Activated effector memory CD4-positive, alpha-beta T cell treated with Interleukin-2 at 50 U/mL for 16 hours (primary cell): ENCODE measurements around the gene TTLL11.
A peak's percentile ranks its signal among the peaks of the same experiment; 100 is the strongest.

ENCODE experiments used
- DNase-seq: peaks from one replicate; pipeline ENCODE4 v3.0.0-alpha.2; 2020

The TTLL11 gene

DNA sequence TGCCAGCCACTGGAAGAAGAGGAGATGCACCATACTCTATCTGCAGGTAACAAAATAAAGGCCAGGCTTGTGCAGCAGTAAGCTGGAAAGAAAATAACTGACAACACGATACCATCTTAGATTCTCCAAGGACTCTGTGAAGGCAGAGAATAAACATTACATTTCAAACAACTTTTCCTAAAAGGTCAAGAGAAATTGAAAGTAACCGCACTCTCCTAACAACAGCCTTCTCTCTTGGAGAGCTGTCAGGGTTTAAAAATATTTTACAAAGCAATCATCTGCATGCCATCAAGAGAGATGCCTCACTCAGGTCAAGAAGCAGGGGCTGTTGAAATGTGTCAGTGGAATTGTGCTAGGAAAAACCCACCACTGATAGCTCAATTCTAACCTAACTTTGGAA is 13.5 kb upstream of the TTLL11 start:
- no peak for DNase-seq

DNA sequence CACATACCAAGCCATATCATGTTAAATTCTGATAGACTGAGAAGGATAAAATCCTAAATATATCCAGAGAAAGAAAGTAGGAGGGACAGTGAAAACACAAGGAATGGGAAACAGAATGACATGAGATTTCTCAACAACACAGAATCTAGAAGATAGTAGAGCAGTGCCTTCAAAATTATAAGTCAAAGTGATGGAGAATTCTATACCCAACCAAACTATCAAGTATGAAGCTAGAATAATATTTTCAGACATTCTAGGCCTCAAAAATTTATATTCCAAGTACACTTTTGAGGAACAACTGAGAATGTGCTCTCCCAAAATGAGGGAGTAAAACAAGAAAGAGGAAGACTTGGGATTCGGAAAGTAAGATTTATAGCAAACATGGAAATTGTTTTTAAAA is 10.9 kb upstream of the TTLL11 start:
- DNase-seq: no peak

DNA sequence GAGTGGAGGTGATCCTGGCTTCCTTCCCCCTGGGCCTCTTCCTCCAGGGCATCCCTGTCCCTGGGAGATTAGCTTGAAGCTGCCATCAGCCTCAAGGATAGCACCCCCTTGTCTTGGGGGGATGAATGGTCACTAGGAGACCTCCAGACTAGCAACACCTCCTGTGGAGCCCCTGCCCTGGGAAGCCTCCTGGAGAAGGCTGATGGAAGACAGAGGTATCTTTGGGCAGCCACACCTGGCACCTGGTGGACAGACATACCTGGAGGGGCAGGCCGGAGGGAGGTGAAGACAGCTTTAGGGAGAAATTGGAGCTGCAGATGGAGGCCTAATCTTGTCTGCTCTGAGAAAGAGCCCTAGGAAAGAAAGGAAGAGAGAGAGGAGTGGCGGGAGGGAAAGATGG is 9.0 kb upstream of the TTLL11 start:
- no peak for DNase-seq

DNA sequence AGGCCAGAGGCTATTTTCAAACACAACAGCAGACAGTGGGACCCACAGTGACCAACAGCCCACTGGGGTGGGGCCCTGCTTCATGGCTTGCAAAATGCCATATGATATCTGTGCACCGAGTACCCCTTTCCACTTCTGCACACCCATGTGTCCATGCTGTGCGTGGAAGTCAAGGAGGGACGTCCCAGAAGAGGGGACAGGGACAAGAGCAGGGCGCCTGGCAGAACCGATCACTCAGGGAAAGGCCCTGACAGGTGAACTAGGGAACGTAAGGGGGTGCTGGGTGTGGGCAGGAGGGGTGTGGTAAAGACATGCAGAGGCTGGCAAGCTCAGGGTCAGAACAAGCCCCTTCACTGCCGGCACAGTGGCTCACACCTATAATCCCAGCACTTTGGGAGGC is 7.6 kb upstream of the TTLL11 start:
- no peak for DNase-seq

DNA sequence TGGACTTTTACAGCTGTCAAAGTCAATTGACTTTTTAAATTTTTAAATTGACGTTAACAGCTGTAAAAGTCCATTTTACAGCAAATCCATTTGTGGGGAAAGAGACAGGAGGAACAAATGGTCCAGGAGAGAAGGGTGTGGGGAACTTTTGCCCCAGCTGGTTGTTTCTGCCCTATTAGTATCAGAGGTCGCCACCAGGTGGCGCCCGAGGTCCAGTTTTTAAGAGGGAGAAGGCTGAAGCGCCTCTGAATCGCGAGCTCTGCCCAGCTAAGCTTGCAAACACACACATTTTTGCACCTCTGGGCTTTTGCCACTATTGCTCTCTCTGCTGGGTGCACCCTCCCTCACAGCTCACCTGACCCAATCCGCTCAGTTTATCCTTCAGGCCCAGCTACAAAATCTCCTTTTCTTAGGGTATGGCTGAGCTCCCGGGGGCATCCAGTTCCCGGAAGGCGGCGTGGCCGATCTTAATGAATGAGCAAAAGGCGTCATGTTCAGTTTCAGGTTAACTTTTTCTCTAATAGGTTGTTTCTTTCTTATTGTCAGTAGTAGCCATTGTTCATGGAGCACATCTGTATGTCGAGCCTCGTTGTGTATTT is 6.3 kb upstream of the TTLL11 start:
- DNase-seq: peak; percentile 61

DNA sequence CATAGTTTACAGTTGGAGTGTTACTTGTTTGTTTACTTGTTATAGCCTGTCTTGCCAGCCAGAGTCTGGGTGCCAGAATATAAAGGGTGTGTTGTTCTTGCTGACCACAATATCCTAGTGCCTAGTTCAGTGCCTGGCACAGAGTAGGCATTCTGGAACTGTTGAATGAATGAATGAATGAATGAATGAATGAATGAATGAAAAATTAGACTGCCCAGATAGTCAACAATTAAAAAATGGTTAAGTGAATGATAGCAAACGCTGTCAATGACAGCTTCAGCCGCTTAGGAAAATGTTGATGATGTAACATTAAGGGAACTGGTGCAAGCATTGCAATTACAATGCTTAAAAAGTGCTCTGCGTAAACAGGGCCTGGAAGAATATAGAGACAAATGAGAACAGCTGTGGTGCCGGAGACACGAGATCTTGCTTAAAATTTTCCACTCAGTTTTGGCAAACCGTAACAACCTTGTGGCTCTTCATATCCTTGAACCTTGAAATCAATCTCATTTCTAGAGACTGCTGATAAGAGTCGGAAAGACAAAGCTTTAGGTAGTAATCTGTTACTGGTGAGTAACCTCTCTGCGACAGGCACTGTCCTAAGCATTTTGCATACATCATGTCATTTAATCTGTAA is 4.7 kb upstream of the TTLL11 start:
- DNase-seq: no peak

DNA sequence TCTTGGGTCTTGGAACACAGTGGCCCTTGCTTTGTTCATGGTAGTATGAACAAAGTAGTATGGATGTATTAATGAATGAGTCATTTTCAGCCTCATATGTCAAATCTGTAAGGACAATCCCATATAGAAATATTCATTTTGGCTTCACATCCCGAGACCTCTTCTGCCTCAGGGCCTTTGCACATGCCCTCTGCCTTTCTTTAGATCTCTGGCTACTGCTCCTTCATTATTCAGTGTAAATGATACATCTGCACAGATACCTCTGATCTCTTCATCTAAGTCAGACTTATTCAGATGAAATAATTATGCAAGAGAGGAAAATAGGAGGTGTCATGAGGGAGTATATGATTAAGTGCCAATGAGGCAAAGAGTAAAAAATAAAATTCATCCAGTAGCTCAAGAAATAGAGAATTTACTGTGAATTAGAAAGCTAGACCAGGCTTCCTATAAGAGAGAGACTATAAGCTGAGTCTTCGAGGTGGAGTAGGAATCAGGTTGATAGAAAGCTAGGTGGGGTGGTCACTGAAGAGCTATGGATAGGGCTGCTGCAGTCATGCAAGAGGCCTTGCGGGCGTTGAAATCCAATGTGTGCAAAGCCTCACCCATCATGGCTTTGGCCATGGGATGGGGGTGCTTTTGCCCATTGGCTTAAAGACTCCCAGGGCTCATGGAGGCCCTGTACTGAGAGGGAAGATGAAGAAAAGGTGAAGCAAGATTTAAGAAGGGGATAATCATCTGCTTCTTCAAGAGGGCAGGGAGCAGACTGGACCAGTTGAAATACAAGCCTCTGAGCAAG is 3.7 kb upstream of the TTLL11 start:
- DNase-seq: no peak

DNA sequence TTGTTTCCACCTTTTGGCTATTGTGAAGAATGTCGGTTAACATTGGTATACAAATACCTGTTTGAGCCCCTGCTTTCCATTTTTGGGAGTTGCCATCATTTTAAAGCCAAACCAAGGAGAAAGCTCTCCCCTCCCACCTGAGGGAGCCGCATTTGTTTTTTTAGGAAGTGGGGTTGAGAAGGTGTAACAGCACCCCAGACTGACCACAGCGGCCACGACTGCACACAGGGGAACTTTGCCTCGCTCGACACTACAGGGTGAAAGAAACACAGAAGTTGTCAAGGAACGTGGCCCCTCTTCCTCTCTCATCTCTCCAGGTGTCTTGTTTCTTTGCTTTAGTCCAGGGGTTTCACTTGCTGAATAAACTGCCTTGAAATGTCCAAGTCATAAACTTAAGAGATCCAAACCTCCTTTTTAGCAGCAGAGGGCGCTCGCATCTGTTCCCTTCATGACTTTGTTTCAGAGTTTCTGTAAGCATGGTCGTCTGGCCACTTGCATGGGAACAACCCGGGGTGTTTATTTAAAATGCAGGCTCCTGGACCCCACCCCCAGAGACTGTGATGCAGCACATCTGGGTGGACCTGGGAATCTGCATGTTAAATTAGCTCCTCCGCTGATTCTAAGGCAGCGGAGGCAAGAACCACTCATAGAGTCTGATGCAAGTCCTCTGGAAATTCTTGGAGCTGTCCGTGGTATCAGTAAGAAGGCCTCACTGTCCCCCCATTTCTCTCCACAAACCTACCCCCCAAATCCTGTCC is 2.1 kb upstream of the TTLL11 start:
- DNase-seq: peak; percentile 23

DNA sequence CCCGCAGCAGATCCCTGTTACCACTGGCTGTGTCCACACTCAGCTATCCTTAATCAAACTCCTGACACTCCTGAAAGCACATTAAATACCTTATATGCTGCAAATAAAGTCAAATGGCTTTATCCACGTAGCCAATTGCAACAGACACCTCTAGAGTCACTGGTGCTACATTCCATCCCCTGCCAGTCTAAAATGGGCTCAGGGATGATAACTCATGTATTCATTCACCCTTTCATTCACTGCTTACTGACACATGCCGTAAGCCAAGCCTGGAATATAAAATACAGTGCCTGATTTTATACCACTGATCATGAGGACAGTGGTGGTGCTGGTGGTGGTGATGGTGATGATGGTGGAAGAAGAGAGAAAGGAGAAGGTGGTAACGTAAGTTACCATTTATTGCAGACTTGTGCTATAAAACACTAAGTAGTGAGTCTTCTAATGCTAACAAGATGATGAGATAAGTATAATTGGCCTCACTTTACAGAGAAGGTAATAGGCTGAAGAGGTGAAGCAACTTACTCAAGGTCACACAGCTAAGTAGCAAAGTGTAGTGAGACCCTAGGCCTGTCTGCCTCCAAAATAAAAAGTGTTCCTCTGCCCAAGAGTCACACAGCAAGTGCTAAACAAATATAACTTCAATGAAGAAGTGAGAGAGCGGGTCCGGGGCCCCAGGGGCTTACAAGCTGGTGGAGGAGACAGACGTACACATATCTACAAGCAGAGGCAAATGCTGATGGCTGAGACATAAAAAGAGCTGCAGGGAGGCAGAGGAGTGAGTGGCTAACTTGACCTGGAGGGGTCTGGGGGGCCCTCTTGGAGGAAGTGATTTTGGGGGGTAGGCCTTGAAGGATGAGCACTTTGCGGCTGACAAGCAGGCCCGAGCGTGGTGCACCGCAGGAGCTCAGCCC is 1.2 kb downstream of the TTLL11 start:
- no peak for DNase-seq

DNA sequence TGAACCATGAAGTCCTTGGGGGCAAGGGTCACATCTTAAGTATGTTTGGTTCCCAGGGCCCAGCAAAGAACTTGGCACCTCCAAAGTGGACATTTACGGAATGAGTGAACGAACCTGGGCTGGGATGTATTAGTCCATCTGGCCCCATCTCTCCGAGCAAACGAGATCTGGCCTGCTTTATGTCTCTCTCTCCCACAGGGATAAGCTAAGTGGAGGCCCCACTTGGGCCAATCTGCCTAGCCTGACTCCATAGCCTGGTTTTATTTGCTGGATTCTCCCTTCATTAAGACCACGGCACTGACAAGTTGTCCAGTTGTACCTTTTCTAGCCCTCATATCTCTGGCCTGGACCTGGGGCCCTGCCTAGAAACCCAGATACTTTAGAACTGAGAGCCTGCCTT is 2.1 kb downstream of the TTLL11 start:
- no peak for DNase-seq

DNA sequence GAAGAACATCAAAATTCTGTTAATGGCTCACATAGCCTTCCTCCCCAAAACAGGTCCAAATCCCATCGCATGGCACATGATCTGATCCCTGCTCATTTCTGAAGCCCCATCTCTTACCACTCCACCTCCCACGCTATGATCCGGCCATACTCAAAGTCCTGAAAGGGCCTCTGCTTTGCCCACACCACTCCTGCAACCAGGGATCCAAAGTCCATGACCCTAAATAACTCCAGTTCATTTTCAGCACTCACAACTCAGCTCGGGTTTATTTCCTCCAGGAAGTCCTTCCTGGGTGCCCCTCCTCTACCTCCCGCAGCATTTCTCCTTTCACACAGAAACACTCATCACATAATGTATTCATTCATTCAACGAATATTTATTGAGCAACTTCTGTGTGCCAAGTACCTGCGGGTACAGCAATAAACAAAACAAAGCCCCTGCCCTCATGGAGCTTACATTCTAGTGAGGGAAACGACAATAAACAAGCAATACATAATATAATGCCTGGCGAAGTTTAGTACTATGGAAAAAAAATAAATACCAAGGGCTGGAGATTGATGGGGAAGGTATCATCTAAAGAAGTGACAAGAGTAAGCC is 2.7 kb downstream of the TTLL11 start:
- DNase-seq: no peak

DNA sequence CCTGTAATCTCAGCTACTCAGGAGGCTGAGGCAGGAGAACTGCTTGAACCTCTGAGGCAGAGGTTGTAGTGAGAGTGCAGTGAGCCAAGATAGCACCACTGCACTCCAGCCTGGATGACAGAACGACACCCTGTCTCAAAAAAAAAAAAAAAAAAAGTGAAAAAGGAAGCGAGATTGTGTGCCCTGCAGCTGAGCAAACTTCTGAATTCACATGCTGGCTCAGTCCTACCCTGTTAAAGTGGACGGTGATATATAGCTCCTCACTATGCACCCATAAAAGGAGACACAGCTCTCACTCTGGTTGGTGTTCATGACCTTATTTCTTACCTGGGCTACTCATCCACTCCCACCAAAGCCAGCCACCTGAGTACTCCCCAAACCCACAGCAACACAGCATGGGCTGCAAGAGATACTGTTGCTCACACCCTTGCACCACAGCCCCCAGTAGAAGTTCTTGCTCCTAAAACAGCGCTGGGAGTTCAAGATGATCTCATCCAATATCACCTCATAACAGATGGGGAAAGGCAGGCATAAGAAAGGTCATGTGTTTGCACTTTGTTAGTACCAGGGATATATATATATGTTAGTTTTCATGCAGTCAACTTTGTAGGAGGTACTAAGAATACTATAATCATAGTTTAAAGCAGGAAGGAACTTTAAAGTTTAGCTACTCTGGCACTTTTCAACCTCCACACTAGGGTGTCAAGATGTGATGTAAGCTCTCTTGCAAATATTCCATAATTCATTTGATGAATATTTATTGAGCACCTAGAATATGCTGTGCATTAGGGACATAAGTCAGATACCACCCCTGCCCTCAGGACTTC is 4.0 kb downstream of the TTLL11 start:
- no peak for DNase-seq

DNA sequence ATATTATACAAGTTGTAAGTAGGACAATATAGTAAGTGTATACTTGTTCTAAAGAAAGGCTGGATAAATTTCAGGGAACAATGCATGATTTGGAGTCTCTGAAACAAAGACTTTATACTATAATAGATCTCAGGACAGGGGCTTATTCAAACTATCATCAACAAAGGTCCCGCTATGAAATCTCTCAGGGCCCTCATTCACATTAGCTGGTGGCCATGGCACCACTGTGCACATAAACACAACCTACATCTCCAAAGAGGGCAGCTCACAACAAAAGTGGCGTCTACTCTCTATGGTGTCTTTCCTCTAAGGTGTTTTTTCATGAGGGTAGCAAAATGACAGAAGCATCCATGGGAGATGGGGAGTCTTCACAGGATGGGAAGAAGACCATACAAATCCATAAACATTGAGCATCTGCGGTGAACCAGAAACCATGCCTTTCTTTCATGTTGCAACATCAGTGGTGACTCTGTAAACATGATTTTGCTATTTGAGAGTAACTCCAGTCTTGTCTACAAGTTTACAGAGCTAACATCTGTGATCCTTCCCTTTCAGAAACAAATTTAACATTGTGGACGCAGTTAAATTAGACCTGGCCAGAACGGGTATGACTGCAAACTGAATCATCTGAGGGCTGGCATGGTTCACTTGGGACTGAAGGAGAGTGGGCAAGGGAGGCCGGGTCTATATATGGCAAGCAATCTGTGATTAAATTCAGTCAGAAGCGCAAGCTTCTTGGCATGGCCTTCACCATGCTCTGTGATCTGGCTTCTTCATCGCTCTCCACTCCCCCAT is 5.5 kb downstream of the TTLL11 start:
- DNase-seq: no peak

DNA sequence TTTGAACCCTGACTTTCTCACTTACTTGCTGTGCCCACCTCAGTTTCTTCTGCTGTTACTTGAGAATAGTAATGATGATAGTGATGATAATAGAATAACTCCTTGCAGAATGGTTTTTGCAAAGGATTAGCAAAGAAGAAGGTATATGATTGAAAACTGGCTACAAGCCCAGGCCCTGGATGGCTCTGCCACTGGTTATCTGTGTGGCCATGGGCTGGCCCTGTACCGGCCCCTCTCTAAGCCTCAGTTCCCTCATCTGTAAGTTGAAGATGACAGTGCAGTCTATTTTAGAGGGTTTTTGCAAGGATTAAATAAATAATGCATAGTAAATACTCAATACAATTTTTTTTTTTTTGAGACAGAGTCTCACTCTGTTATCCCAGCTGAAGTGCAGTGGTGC is 6.2 kb downstream of the TTLL11 start:
- no peak for DNase-seq

DNA sequence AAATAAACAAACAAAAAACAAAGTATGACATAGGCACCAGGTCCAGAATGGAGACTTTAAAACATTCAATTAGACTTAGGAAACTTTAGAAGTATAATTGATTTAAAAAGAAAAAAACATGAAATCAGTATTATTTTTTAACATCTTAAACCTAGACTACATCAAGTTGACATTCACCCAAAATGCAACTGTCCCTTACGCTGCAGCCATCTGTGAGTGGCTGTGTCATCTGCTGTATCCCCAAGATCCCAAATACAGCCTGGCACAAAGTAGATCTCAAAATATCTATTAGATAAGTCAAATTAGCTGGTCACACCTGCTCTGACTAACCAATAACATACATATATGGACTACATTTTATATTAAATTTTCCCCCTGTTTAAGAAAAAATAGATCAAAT is 7.8 kb downstream of the TTLL11 start:
- no peak for DNase-seq

DNA sequence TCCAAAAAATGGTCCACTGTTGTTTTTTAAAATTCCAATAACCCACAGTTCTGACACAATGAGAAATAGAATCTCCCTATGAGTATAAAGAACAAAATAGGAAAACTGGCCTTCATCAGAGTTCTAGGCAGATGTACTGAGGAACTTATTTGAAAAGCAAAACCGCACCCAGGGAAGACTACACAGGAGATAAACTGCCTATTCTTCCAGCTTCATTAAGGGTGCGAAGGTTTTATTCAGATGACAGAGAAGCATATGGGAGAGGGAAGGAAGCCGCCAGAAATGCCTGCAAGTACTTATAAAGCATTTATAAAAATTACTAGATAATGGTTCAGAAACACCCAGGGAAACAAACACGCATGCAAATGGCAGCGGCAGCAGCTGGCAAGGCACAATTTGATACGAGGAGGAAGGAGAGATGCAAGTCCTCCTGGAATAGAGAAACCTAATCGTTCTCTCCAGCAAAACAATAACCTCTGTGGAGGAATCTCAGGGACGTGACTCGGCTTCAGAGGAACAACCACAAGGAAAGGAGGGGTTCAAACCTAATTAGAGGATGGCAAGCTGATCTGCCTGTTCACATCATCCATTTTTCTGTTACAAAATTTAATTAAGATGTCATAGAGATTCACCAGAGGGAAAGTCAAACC is 9.0 kb downstream of the TTLL11 start:
- DNase-seq: no peak

DNA sequence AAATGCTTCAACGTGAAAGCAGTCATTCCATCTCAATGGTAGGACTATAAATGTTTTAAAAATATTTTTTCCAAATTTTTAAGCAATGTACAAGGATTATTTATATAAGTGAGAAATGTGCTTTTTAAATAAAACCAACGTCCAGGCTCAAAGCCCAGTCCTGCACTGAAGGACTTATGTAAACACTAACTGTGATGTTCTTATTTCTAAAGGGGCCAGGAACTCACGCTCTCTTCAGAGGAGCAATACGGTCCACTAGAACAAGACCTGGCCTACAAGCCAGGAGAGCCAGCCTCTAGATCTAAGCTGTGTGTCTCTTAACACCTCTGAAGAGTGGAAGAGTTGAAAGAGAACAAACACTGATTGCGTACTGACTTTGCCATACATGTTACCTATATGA is 12.1 kb downstream of the TTLL11 start:
- no peak for DNase-seq

DNA sequence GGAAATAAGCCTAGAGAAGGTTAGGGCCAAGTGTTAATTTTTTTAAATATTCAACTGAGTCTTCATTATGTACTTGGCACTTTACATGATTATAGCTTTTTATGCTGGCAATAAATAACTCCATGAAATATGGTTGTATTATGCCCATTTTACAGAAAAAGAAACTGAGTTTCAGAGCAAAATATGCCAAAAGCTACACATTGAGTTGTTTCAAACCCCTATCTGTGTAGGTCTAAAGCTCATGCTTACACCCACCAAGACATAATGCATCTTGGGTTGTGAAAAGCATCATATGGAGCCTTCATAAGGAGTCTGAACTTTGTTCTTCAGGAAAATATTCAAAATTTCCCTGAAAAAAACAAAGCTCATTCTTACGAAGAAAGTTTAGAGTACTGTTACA is 14.6 kb downstream of the TTLL11 start:
- no peak for DNase-seq

DNA sequence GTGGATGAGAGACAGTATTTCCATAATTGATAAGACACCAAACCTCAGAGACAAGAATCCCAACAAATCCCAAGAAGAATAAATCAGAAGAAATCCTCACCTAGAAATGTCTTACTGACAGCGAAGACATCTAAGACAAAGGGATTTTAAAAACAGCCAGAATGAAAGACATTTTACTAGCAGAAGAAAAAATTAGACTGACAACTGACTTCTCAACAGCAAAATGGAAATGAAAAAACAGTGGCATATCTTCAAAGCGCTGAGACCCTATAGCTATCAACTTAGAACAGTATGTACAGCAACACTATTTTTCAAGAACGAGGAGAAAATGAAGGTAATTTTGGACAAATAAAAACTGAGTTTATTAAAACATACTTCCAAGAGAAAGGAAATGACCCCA is 16.3 kb downstream of the TTLL11 start:
- no peak for DNase-seq

DNA sequence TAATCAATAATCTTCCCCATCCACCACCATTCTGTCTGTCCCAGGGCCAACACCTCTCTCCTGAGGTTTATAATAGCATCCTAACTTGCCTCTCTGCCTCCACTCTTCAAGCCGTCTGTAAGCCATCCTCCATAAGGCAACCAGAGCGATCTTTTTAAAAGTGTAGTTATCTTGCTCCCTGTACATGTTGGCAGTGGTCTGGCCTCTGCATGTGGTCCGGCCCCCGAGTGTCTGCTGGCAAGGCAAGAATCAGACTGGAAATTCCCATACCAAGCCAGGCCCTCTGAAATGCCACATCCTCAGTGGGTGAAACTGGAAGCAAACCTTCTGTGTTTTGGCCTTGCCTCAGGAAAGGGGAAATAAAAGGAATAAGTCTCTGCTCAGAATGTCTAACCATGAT is 17.0 kb downstream of the TTLL11 start:
- no peak for DNase-seq
